ENCODE data around the gene ENOPH1.

DNA sequence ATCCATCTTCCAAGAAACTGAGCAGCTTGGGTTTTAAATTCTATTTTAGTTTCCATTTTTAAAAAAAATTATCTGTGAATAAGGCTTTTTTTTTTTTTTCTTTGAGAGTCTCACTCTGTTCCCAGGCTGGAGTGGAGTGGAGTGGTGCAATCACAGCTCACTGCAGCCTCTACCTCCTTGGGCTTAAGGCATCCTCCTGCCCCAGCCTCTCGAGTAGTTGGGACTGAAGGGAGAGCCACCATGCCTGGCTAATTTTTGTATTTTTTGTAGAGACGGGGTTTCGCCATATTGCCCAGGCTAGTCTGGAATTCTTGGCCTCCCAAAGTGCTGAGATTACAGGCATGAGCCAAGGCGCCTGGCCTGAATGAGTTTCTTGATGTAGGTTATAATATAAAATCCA, 1.4 kb downstream of the ENOPH1 start:
- no peak for TF ChIP-seq YY1 (IDR thresholded peaks at IDR 0.05; ENCODE audit: insufficient read depth, insufficient read length)
- TF ChIP-seq SUZ12 (IDR thresholded peaks at IDR 0.05; ENCODE audit: extremely low read depth, insufficient read depth, insufficient read length) = no peak

All from NT2/D1 (cell line).